ENCODE measurements around the gene HSF2.

DNA sequence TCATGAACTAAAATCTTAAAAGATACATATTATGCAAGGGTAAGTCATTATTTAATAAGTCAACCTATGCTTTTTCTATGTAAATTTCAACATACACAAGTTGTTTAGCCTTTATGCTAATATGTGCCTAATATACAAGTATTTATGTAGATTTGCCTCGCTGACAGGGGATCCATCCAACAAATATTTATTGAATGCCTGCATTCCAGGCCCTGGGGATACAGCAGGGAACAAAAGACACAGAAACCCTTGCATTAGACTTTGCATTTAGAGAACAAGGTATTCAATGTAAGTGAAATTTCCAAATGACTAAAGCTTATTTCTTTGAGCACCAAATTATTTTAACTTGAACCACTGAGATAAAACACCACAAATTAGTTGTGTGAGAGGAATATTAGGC, 53.1 kb downstream of the HSF2 start:
- TF ChIP-seq, protein P1, sequence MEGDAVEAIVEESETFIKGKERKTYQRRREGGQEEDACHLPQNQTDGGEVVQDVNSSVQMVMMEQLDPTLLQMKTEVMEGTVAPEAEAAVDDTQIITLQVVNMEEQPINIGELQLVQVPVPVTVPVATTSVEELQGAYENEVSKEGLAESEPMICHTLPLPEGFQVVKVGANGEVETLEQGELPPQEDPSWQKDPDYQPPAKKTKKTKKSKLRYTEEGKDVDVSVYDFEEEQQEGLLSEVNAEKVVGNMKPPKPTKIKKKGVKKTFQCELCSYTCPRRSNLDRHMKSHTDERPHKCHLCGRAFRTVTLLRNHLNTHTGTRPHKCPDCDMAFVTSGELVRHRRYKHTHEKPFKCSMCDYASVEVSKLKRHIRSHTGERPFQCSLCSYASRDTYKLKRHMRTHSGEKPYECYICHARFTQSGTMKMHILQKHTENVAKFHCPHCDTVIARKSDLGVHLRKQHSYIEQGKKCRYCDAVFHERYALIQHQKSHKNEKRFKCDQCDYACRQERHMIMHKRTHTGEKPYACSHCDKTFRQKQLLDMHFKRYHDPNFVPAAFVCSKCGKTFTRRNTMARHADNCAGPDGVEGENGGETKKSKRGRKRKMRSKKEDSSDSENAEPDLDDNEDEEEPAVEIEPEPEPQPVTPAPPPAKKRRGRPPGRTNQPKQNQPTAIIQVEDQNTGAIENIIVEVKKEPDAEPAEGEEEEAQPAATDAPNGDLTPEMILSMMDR (IDR thresholded peaks at IDR 0.05): no peak
- TF ChIP-seq ZFX (IDR thresholded peaks at IDR 0.05; ENCODE audit: borderline replicate concordance): no peak
